Inflammatory macrophage (primary cell): ENCODE measurements around the gene LRRC52.

Experiments
- DNase-seq, 2 donors: peaks; one replicate each; pipeline ENCODE4 v3.0.0-alpha.2; 2020 to 2022
- total RNA-seq, 18 experiments: gene quantifications; one replicate each; lab custom pipeline; 2026; ENCODE audit warnings: mixed read lengths in 6 of 18, inconsistent platforms in 2 of 18; lab: John Stamatoyannopoulos, UW

LRRC52 gene
- 0 to 0.06 (median 0) reads per million in 18 experiments for total RNA-seq

DNA sequence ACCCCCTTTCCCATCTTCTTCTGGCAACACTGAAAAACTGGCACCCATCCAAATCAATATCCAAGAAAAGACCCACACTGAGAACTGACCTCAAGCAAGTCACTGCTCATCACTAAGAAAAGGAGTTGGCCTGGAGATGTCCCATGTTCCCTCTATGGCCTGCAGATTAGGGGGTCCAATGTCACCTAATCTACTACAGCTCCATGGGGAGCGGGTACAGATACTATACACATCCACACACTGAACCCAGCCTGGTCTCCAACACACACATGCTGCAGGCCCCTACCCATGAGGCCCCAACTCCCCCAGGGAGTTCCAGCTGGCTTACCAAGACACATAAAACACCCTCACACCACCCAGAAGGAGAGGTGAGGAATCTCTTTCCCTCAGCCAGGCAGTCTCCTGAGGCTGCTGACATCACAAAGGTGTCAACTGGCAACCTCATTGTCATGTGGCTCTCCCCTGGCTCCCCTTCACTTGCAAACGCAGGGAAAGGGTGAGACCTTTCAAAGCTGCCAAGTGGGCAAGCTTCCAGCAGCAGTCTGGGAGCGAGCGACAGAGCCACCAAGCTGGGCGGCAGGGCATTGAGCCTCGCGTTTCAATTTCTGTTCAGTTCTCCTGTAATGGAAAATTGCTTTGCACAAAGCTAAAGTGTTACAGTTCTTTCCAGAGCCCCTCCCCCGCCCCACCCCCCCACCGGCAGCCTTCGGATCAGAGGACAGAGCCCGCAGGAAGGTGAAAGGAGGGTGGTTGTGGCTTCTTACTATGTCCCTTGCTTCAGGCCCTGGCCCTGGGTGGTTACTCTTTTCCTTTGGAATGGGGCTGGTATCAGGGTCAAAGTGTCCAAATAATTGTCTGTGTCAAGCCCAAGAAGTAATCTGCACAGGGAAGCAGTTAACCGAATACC is at the start of gene LRRC52:
Gene LRRC52, plus strand, starts transcription at position 469 of the 907 bp plus-strand sequence. Its CDS starts 297 bp downstream, at position 766.
- DNase-seq, result no peak

GRCh38 chr1:165494949-165495857 is 48.6 kb upstream of the LRRC52 start:
- DNase-seq, result no peak

- DNase-seq, result no peak
Observed at GRCh38 chr1:165495858-165496205, 48.0 kb upstream of the LRRC52 start.

- DNase-seq, result no peak
Observed at GRCh38 chr1:165496501-165496900, 47.3 kb upstream of the LRRC52 start.

DNA sequence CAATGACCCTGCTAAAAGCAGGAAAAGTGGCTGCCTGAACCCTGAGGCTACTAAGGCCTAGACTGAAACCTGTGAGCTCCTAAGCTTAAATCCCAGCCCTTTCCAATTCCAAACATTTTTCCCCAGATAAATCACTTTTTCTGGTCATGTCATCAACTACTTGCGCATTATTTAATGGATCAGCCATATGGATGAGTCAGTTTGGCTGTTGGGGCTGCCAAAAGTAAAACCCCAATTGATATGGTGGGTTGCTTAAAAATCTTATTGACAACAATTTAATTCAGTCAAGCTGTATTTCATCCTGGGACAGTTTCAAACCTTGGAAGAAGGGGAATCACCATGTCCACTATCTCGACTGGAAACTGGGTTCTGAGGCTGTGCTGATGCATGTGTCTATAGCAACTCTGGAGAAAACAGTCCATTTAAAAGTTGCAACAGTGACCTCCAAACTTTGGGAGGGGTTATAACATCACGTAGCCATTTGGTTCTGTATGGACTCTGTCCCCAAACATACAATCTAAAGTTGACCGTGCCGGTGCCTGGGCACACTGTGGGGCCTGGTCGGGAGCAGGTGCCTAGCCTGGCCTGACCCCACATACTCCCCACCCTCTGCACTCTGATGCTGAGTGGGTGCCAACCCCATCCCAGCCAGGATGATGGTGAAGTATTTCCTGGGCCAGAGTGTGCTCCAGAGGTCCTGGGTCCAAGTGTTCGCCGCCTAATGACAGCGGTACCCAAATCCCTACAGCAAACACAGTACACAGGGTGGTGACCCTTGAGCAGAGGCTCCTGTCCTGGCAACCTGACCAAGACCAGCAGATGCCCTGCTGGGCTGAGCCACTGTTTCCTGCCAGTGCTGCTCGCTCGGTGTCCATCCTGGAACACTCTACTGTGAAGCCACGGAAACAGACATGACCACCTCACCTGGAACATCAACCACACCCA is 46.5 kb upstream of the LRRC52 start:
- DNase-seq, result no peak

DNA sequence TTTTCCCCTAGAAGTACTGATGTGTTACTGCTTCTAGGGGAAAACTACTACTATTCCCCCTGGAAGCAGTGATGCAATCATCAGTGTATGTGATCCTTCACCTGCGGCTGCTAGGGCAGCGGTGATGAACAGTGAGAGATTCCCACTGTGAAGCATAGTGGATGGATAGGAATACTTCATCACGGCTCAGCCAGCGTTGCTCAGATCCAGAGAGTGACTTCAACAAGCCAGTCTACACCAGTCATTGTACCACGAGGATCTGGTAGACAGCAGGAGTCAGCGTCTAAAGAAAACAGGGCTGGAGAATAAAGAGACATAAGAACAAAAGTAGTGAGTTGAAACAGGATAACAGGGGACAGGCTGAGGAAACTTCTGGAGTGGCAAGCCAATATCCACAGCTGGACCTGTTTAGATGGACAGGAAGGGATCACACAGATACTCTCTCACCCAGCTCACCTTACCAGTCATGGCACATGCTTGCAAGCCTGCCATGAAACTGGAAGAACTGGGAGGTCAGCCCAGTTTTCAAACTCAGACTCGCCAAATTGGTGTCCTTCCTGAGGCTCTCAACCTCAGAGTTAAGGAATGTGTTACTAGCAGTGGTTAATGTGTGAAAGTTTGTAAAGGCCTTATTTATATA is 42.4 kb upstream of the LRRC52 start:
- DNase-seq, result no peak

DNA sequence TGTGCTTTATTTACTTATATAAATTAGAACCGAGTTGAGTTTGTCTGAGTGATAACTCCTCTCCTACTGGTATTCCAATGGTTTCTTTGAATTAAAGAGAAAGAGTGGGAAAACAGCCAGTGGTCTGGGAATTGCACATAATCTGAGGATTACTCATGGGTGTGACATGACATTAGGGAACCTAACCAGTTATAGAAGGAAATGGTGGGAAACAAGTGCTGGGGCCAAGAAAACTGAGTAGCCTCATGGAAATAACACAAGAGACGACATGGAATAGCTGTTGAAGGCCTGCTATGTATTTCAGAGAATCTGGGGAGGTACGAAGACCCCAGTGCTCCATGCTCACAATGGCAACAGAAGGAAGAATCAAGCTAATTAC is 41.8 kb upstream of the LRRC52 start:
- no peak for DNase-seq

DNA sequence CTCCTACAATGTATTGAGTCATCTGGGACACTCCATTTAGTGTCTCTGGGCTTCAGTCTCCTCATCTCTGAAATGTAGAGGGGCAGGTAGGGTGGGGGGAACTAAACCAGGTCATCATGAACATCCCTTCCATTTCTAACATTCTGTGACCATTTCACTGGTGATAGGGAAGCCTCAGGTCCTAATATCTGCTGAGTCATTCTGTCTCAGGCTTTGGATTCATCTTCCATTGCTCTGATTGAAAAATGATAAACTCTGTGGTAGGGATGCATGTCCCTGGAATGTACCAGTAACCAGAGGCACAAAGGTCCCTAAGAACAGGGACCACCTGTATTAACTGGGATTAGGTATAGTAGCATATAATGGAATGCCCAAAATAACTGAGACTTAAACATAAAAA is 36.2 kb upstream of the LRRC52 start:
- no peak for DNase-seq

- no peak for DNase-seq
Observed at GRCh38 chr1:165508291-165508690, 35.5 kb upstream of the LRRC52 start.

- DNase-seq, result no peak
Observed at GRCh38 chr1:165512816-165513215, 31.0 kb upstream of the LRRC52 start.

GRCh38 chr1:165516469-165516868 is 27.3 kb upstream of the LRRC52 start:
- DNase-seq, result no peak

- no peak for DNase-seq
Observed at GRCh38 chr1:165520646-165521045, 23.2 kb upstream of the LRRC52 start.

- DNase-seq, result no peak
Observed at GRCh38 chr1:165524639-165525285, 19.0 kb upstream of the LRRC52 start.

- no peak for DNase-seq
Observed at GRCh38 chr1:165525708-165526107, 18.1 kb upstream of the LRRC52 start.

- DNase-seq, result no peak
Observed at GRCh38 chr1:165527251-165528007, 16.4 kb upstream of the LRRC52 start.

DNA sequence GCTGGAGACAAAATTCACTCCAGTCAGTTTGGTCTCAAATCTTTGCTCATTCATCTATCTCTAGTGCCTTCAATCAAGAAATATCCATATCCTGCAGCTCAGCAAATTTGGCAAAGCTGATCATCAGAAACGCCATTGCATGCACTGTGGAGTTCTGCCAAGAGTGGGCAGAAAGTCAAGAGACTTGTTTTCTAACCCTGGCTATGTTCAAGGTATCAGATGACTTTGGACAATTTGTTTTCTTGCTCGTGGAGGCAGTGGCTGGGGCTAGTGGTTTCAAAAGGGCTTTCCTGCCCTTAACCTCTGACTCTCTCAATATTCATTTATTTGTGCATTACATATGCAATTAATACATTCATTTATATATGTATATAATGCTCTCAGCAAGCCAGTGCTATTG is 12.8 kb upstream of the LRRC52 start:
- no peak for DNase-seq

DNA sequence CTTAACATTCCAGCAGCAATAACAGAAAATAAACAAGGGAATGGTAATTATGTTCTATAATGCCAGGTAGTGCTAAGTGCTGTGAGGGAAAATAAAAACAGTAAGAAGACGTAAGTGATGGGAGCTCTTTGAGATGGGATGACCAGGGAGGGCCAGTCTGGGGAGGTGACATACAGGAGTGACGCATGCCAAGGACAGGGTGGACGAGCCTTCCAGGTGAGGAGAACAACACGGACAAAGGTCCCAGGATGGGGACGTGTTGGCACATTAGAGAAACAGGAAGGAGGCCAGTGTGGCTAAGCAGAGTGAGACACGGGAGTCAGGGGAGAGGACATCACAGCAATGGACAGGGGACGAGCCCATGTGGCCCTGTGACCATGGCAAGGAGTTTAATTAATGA is 11.7 kb upstream of the LRRC52 start:
- DNase-seq, result no peak

DNA sequence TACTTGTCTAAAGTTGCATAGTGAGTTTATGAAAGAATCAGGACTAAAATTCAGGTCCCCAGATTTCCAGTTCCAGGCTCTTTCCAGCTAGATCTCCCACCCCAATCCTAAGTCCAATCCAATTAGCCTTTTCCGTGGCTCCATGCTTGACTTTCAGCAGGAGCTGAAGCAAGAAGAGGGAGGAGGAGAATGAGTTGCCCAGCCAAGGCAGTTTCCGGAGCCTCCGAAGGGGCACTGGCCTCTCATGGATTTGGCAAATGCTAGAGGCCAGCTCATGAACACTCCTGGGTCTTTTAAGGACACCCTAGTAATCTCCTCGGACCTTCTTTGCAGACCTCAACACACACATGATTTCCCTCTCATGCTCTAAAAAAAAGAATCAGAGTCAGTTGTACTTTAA is 10.5 kb upstream of the LRRC52 start:
- DNase-seq, result no peak

- no peak for DNase-seq
Observed at GRCh38 chr1:165536016-165536415, 7.8 kb upstream of the LRRC52 start.

DNA sequence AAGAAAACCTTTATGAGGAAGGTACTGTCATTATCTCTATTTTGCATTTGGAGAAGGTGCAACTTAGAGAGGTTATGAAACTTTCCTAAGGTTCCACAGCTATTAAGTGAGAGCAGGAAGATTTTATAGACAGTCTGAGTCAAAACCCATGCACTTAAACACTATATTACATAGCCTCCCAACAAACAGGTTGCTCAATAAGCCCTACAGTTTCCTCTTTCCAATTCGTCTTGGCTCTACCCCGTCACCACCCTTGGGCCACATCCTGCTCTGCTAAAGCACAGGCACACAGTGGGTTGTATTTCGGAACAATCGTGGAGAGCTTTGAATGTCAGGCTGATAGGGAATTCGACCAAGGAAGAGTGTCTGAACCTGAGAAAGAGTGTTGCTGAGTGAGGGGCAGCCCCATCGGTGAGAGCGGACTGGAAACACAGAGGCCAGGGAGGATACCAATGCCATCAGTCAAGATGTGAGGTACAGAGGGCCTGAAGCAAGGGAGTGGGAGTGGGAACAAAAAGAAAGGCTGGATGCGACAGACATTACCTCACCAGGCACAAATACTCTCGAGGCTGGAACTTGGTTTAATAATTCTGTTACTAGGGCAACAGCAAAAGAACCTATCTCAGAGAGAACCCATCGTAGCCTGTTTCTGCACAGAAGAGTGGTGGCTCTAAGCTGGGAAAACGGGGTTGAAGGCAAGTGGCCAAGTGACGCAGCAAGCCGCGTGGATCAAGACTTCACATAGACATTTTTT is 6.3 kb upstream of the LRRC52 start:
- peak; percentile 56 to 77 for DNase-seq
